GM19455 (cell line): Measurements from ENCODE around the gene LCE1F.

Experiments
- ATAC-seq: cut with Tn5 transposase; IDR thresholded peaks from one replicate; pipeline ENCODE4 v1.9.1; 2021; ENCODE audit not compliant: unreplicated experiment

The LCE1F gene

GRCh38 chr1:152770411-152770810 lies 4.5 kb upstream of the LCE1F start:
- no peak for ATAC-seq

DNA sequence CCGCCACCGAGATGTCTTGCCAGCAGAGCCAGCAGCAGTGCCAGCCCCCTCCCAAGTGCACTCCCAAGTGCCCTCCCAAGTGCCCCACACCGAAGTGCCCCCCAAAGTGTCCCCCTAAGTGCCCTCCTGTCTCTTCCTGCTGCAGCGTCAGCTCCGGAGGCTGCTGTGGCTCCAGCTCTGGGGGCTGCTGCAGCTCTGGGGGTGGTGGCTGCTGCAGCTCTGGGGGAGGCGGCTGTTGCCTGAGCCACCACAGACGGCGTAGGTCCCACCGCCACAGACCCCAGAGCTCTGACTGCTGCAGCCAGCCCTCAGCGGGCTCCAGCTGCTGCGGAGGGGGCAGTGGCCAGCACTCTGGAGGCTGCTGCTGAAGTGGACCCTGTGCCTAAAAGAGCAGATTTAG lies 1.4 kb downstream of the LCE1F start:
- no peak for ATAC-seq

- ATAC-seq: no peak
These were observed 2.7 kb downstream of the LCE1F start for GRCh38 chr1:152777510-152778137.

DNA sequence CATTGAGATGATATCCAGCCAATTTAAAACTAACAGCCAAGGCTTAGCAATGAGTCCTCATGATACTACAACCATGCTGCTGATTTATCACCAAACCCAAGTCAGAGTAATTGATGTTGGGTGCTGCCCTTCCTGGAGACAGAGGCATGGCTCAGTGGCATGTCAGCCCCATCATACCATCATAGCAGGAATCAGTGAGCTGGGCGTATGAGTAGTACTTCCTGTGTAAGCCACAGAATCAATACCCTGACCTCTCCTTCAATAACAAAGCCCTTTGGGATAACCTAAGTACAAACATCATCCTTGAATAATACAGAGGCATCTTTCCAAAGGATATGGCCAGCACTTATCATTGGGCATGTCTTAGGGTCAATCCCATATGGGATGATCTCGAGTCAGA lies 8.2 kb downstream of the LCE1F start:
- ATAC-seq: no peak

DNA sequence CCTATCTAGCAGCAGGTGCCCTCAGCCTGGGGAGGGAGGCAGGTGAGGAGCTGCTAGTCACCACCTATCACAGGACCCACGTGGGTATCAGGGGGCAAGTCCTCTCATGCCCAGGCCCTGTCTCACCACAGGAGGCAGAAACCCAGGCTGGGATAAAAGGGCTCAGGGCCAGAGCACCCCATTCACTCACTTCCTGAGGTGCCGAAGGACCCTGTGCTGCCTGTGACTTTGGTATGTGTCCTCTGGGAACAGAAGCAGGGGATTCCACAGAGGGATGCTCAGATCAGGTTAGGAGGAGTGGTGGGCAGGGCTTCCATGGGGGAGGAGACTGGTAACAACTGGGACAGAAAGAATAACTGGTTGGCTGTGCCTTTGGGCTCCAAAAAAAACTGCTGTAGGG lies 11.1 kb downstream of the LCE1F start, which contains the start of gene LCE1E:
TSS of gene LCE1E (plus strand) at position 181 of the 400 bp plus-strand sequence. CDS start 1,043 bp downstream, outside the sequence.
- no peak for ATAC-seq

GRCh38 chr1:152795686-152796085 lies 20.7 kb downstream of the LCE1F start:
- ATAC-seq: no peak

DNA sequence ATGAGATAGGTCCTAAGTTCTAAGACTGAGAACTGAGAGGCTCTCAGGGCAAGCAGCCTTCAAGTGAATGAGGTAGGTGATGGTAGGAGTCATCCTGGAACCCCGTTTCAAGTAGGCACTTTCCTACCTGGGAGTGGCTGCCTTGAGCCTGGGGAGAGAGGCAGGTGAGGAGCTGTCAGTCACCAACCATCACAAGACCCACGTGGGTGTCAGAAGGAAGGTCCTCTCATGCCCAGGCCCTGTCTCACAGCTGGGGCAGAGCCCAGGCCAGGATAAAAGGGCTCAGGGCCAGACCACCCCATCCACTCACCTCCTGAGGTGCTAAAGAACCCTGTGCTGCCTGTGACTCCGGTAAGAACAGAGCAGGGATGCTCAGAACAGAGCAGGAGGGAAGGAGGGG lies 21.5 kb downstream of the LCE1F start, which contains the start of gene LCE1D:
TSS of gene LCE1D (plus strand) at position 301 of the 400 bp plus-strand sequence. CDS start 1,074 bp downstream, outside the sequence.
- ATAC-seq: no peak

DNA sequence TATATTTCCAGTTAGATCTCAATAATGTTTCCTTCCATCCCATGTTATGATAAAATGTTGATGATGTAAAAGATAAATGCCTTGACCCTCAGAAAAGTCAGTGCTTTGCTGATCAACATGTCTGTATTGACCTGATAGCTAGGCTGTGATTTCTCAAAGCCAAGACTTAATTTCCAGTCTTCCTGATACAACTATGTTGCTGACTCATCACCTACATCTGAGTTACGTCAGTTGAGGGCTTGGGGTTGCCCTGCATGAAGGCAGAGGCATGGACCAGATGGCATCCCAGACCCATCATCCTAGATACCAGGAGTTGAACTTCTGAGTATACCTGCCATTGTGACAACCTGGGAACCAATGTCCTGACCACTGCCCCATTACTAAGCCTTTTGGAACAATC lies 26.4 kb downstream of the LCE1F start:
- no peak for ATAC-seq

GRCh38 chr1:152806576-152806975 lies 31.6 kb downstream of the LCE1F start, which contains the start of gene LCE1C:
TSS of gene LCE1C (minus strand) at chr1:152806651. CDS start at chr1:152805478, 1,173 bp downstream.
- no peak for ATAC-seq

- ATAC-seq: no peak
These were observed 36.1 kb downstream of the LCE1F start for GRCh38 chr1:152811050-152811449.

DNA sequence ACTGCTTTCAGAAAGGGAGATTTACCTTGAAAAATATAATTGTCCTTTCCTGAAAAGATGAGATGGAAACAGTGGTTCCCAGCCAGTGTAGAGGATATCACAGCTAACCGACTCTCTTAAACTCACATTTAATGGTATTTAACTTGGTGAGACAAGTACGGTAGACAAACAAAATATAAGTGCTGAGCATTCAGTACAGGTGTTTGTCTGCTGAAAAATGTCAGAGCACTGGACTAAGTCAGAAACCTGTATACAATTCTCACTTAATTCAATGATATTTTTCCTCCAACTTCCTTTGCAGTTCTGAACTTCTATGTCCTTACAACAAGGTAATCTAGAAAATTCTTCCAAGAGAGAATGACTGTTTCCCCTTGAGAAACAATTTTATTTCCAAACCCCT lies 36.7 kb downstream of the LCE1F start, which contains the start of gene LCE1B:
TSS of gene LCE1B (plus strand) at position 301 of the 400 bp plus-strand sequence. CDS start 476 bp downstream, outside the sequence.
- ATAC-seq: no peak

DNA sequence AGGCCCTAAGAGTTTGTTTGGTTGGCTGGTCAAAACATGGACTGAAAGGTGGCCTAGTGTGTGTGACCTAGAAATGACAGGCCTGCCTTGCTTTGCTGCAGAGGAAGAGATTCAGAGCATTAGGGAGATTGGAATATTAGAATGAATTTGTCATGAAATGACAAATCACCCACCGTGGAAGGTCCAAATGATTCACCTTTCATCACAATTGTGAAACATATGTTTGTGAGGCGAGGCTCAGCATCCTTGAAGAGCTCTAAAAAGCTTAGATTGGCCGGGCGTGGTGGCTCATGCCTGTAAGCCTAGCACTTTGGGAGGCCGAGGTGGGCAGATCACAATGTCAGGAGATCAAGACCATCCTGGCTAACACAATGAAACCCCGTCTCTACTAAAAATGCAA lies 42.4 kb downstream of the LCE1F start:
- ATAC-seq: no peak

GRCh38 chr1:152823294-152823693 lies 48.4 kb downstream of the LCE1F start:
- ATAC-seq: no peak

DNA sequence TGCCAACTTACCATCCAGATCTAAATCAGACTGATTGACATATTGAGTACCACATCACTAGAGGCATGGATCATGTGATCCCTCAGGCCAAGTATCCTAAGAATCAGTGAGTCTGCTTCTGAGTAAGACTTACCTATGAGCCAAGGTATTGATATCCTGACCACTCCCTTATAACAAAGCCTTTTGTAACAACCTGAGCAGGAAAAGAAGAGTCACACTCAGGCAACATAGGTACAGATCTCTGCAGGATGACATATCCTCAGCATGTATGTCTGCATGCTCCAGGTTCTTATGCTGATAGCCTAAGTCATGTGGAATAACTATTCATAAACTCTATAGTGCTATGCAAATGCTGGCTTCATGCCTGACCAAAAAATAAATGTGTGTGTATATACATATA lies 50.0 kb downstream of the LCE1F start:
- no peak for ATAC-seq
